Type B pancreatic cell (in vitro differentiated cells): ENCODE results near the gene MSI2. TPM values are rescaled to one million over a fixed set of nuclear protein-coding genes. Genes with fewer than 3 reads are reported as not detected.
"Not testable (repeated sequence)": the region's sequence is repeated elsewhere in the genome, so short reads cannot be mapped to it uniquely, and the experiment has no call there.

ENCODE experiments used
- DNase-seq: peaks from one replicate; pipeline ENCODE4 v3.0.0; 2021; ENCODE audit warnings: mixed read lengths; ENCODE audit not compliant: unreplicated experiment; ENCODE audit errors: extremely low spot score
- H3K27ac Mint-ChIP-seq: 2 replicates; pipeline ENCODE4 v1.8.0; 2021; ENCODE audit warnings: mild to moderate bottlenecking, mixed read lengths
- H3K27me3 Mint-ChIP-seq: 2 replicates; pipeline ENCODE4 v1.8.0; 2021; ENCODE audit warnings: mixed read lengths
- H3K36me3 Mint-ChIP-seq: 2 replicates; pipeline ENCODE4 v1.8.0; 2021; ENCODE audit warnings: mixed read lengths
- H3K4me1 Mint-ChIP-seq: one replicate; pipeline ENCODE4 v1.8.0; 2021; ENCODE audit warnings: mixed read lengths; ENCODE audit not compliant: unreplicated experiment
- H3K4me3 Mint-ChIP-seq: 2 replicates; pipeline ENCODE4 v1.8.0; 2021; ENCODE audit warnings: mild to moderate bottlenecking, mixed read lengths
- H3K9me3 Mint-ChIP-seq: 2 replicates; pipeline ENCODE4 v1.8.0; 2021; ENCODE audit warnings: mixed read lengths
- CTCF ChIP-seq: fragments of 200-600 bp; sonication (generic); conservative IDR thresholded peaks from 2 replicates; pipeline ENCODE4 v1.5.0; 2021; ENCODE audit warnings: antibody characterized with exemption, mild to moderate bottlenecking
- total RNA-seq: library from RNA; stranded (reverse); gene quantifications from 2 replicates; pipeline ENCODE4 v1.2.1, GENCODE V29; 2021; ENCODE audit warnings: low replicate concordance

MSI2 gene
- total RNA-seq, 1 donor from 2014 or later = 158 TPM

- no peaks in the 10 kb centered on the region for H3K9me3 Mint-ChIP-seq
- no peak for TF ChIP-seq CTCF
- no peak overlapping the region for H3K27ac Mint-ChIP-seq
- H3K27me3 Mint-ChIP-seq = no peaks in the 10 kb centered on the region
- H3K4me3 Mint-ChIP-seq = no peak overlapping the region
- H3K36me3 Mint-ChIP-seq = peaks cover 33% of the 10 kb centered on the region
- DNase-seq = no peak
- H3K4me1 Mint-ChIP-seq = peaks cover 18% of the 10 kb centered on the region
Measured at GRCh38 chr17:57619061-57619937, 363.0 kb downstream of the MSI2 start.

- H3K4me1 Mint-ChIP-seq = peaks cover 18% of the 10 kb centered on the region
- no peaks in the 10 kb centered on the region for H3K9me3 Mint-ChIP-seq
- no peaks in the 10 kb centered on the region for H3K27me3 Mint-ChIP-seq
- H3K27ac Mint-ChIP-seq = no peak overlapping the region
- peaks cover 33% of the 10 kb centered on the region for H3K36me3 Mint-ChIP-seq
- no peak overlapping the region for H3K4me3 Mint-ChIP-seq
- no peak for TF ChIP-seq CTCF
- no peak for DNase-seq
Measured at GRCh38 chr17:57620576-57620975, 364.3 kb downstream of the MSI2 start.

- Mint-ChIP-seq H3K36me3 (peaks cover 26% of the 10 kb centered on the region), H3K4me1 (peaks cover 24% of the 10 kb centered on the region)
- not testable (repeated sequence) for H3K4me3 Mint-ChIP-seq, DNase-seq, H3K27me3 Mint-ChIP-seq, H3K27ac Mint-ChIP-seq, H3K9me3 Mint-ChIP-seq
Measured at GRCh38 chr17:57621791-57622190, 365.5 kb downstream of the MSI2 start.

- no peak for DNase-seq
- Mint-ChIP-seq H3K36me3 (peaks cover 25% of the 10 kb centered on the region), H3K27ac (peak overlapping the region; percentile 52), H3K4me3 (no peak overlapping the region), H3K4me1 (peaks cover 29% of the 10 kb centered on the region), H3K27me3 (no peaks in the 10 kb centered on the region), H3K9me3 (no peaks in the 10 kb centered on the region)
- TF ChIP-seq CTCF = no peak
Measured at GRCh38 chr17:57622306-57622682, 366.0 kb downstream of the MSI2 start.

- no peak for TF ChIP-seq CTCF
- H3K4me3 Mint-ChIP-seq = peak overlapping the region; percentile 32
- DNase-seq = no peak
- H3K27me3 Mint-ChIP-seq = no peaks in the 10 kb centered on the region
- no peaks in the 10 kb centered on the region for H3K9me3 Mint-ChIP-seq
- peaks cover 24% of the 10 kb centered on the region for H3K36me3 Mint-ChIP-seq
- peak overlapping the region; percentile 52 for H3K27ac Mint-ChIP-seq
- peaks cover 32% of the 10 kb centered on the region for H3K4me1 Mint-ChIP-seq
Measured at GRCh38 chr17:57622683-57623433, 366.5 kb downstream of the MSI2 start.

- Mint-ChIP-seq H3K9me3 (no peaks in the 10 kb centered on the region), H3K4me3 (peak overlapping the region; percentile 32), H3K4me1 (peaks cover 33% of the 10 kb centered on the region), H3K36me3 (peaks cover 28% of the 10 kb centered on the region), H3K27ac (peak overlapping the region; percentile 52), H3K27me3 (no peaks in the 10 kb centered on the region)
- DNase-seq = no peak
- TF ChIP-seq CTCF = no peak
Measured at GRCh38 chr17:57623620-57624019, 367.3 kb downstream of the MSI2 start.
